Transverse colon (tissue), 4 donors: ENCODE results near the gene STK32A.

Source experiments
- POLR2A ChIP-seq: fragments of 450-650 bp; IDR thresholded peaks from one replicate; pipeline ENCODE4 v1.6.1; 2016; ENCODE audit warnings: antibody characterized with exemption, mild to moderate bottlenecking, moderate library complexity
- POLR2AphosphoS5 ChIP-seq, 3 donors: sonication (generic); formaldehyde crosslinking; IDR thresholded peaks; one replicate each; pipeline ENCODE4 v1.6.1; 2016; ENCODE audit warnings: antibody characterized with exemption in 3 of 3
- TF ChIP-seq, protein P1 (sequence below), 5 experiments: fragments of 200-600 bp in 3 of 5; fragments of 450-650 bp in 2 of 5; sonication (generic) in 3 of 5; IDR thresholded peaks; 1 replicate in 2 of 5; 2 replicates in 3 of 5; pipeline ENCODE4 v1.5.1; 2016 to 2017; ENCODE audit warnings: antibody characterized with exemption in 5 of 5, inconsistent platforms in 3 of 5, mild to moderate bottlenecking in 2 of 5, moderate library complexity in 1 of 5

DNA sequence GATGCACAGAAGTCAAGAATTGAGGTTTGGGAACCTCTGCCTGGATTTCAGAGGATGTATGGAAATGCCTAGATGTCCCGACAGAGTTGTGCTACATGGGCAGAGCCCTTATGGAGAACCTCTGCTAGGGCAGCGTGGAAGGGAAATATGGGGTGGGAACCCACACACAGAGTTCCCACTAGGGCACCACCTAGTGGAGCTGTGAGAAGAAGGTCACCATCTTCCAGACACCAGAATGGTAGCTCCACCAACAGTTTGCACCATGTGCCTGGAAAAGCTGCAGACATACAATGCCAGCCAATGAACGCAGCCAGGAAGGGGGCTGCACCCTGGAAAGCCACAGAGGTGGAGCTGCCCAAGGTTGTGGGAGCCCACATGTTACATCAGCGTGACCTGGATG, 104.5 kb downstream of the STK32A start:
- TF ChIP-seq, protein P1, sequence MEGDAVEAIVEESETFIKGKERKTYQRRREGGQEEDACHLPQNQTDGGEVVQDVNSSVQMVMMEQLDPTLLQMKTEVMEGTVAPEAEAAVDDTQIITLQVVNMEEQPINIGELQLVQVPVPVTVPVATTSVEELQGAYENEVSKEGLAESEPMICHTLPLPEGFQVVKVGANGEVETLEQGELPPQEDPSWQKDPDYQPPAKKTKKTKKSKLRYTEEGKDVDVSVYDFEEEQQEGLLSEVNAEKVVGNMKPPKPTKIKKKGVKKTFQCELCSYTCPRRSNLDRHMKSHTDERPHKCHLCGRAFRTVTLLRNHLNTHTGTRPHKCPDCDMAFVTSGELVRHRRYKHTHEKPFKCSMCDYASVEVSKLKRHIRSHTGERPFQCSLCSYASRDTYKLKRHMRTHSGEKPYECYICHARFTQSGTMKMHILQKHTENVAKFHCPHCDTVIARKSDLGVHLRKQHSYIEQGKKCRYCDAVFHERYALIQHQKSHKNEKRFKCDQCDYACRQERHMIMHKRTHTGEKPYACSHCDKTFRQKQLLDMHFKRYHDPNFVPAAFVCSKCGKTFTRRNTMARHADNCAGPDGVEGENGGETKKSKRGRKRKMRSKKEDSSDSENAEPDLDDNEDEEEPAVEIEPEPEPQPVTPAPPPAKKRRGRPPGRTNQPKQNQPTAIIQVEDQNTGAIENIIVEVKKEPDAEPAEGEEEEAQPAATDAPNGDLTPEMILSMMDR (IDR thresholded peaks at IDR 0.05) = no peak
- TF ChIP-seq POLR2AphosphoS5 (IDR thresholded peaks at IDR 0.05) (no peak), POLR2A (no peak)
